OCI-LY3 (cell line): ENCODE data around the gene ANKS1B.

Source experiments
- CTCF ChIP-seq: fragments of 200-600, 300-600 bp; sonication (generic); IDR thresholded peaks from 2 replicates; pipeline ENCODE4 v1.5.1; 2014; ENCODE audit warnings: antibody characterized with exemption, low read length, low read depth
- EZH2phosphoT487 ChIP-seq: fragments of 200-600 bp; shearing (Covaris generic); IDR thresholded peaks from 2 replicates; pipeline ENCODE4 v1.6.1; 2018; ENCODE audit warnings: antibody characterized with exemption, mixed run types, low read depth

GRCh38 chr12:99722690-99723486 lies 261.8 kb downstream of the ANKS1B start:
- no peak for TF ChIP-seq CTCF
- TF ChIP-seq EZH2phosphoT487 = no peak
